RWPE2 (cell line): ENCODE results near the gene CACNA1A.

Experiments
- ATAC-seq: fragments of 200-7000 bp; cut with Tn5 transposase; 3 replicates; pipeline ENCODE4 v1.9.1; 2021; ENCODE audit warnings: low read depth
- DNase-seq: peaks from one replicate; pipeline ENCODE4 v3.0.0-alpha.2; 2020; ENCODE audit warnings: low spot score
- H3K27ac ChIP-seq: fragments of 450-650 bp; 2 replicates; pipeline ENCODE4 v1.5.1; 2017; ENCODE audit warnings: mild to moderate bottlenecking; ENCODE audit not compliant: poor library complexity, severe bottlenecking
- H3K27me3 ChIP-seq: fragments of 250-450 bp; sonication (Bioruptor Pico); 2 replicates; pipeline ENCODE4 v1.5.1; 2021; ENCODE audit warnings: mild to moderate bottlenecking, moderate library complexity; ENCODE audit not compliant: insufficient read depth, poor library complexity, severe bottlenecking
- H3K36me3 ChIP-seq: fragments of 250-450 bp; sonication (Bioruptor Pico); 2 replicates; pipeline ENCODE4 v1.5.1; 2020; ENCODE audit warnings: low read depth, mild to moderate bottlenecking, moderate library complexity
- H3K4me1 ChIP-seq: fragments of 250-450 bp; sonication (Bioruptor Pico); 2 replicates; pipeline ENCODE4 v1.5.1; 2021; ENCODE audit warnings: mild to moderate bottlenecking, moderate library complexity; ENCODE audit not compliant: insufficient read depth, poor library complexity, severe bottlenecking
- H3K4me3 ChIP-seq: fragments of 250-450 bp; sonication (Bioruptor Pico); 2 replicates; pipeline ENCODE4 v1.5.1; 2021; ENCODE audit warnings: mild to moderate bottlenecking, moderate library complexity; ENCODE audit not compliant: severe bottlenecking
- H3K9me3 ChIP-seq: fragments of 250-450 bp; sonication (Bioruptor Pico); 2 replicates; pipeline ENCODE4 v1.5.1; 2021; ENCODE audit warnings: mild to moderate bottlenecking, moderate library complexity; ENCODE audit not compliant: severe bottlenecking
- CTCF ChIP-seq: fragments of 450-650 bp; IDR thresholded peaks from one replicate; pipeline ENCODE4 v1.5.1; 2017; ENCODE audit warnings: mild to moderate bottlenecking, moderate library complexity; ENCODE audit not compliant: poor library complexity, severe bottlenecking

Gene CACNA1A

GRCh38 chr19:13215572-13216380 lies 290.5 kb downstream of the CACNA1A start:
- Histone ChIP-seq H3K4me1 (peaks cover 9% of the 10 kb centered on the region), H3K27ac (peak overlapping the region; percentile 35), H3K36me3 (no peaks in the 10 kb centered on the region), H3K4me3 (no peak overlapping the region), H3K27me3 (no peaks in the 10 kb centered on the region), H3K9me3 (no peaks in the 10 kb centered on the region)
- TF ChIP-seq CTCF: no peak
- DNase-seq: no peak
- ATAC-seq: peak; percentile 71

- no peak overlapping the region for H3K27ac ChIP-seq
- H3K27me3 ChIP-seq: no peaks in the 10 kb centered on the region
- H3K4me1 ChIP-seq: peaks cover 9% of the 10 kb centered on the region
- no peak for TF ChIP-seq CTCF
- no peak for ATAC-seq
- DNase-seq: no peak
- no peaks in the 10 kb centered on the region for H3K9me3 ChIP-seq
- no peak overlapping the region for H3K4me3 ChIP-seq
- no peaks in the 10 kb centered on the region for H3K36me3 ChIP-seq
These were observed 292.1 kb downstream of the CACNA1A start for GRCh38 chr19:13214036-13214730.

GRCh38 chr19:13212759-13213330 lies 293.4 kb downstream of the CACNA1A start:
- peaks cover 9% of the 10 kb centered on the region for H3K4me1 ChIP-seq
- TF ChIP-seq CTCF: peak; percentile 61
- H3K27me3 ChIP-seq: no peaks in the 10 kb centered on the region
- no peak overlapping the region for H3K4me3 ChIP-seq
- H3K9me3 ChIP-seq: no peaks in the 10 kb centered on the region
- H3K27ac ChIP-seq: no peak overlapping the region
- DNase-seq (no peak), ATAC-seq (peak; percentile 54; the same call in 2 of the 3 replicates)
- no peaks in the 10 kb centered on the region for H3K36me3 ChIP-seq

GRCh38 chr19:13211426-13212308 lies 294.6 kb downstream of the CACNA1A start:
- Histone ChIP-seq H3K27ac (no peak overlapping the region), H3K27me3 (no peaks in the 10 kb centered on the region), H3K4me1 (peaks cover 9% of the 10 kb centered on the region), H3K36me3 (no peaks in the 10 kb centered on the region), H3K4me3 (no peak overlapping the region), H3K9me3 (no peaks in the 10 kb centered on the region)
- no peak for DNase-seq
- ATAC-seq: no peak
- no peak for TF ChIP-seq CTCF
